Astrocyte of the cerebellum (primary cell): ENCODE results near the gene SCN11A.

Source experiments
- DNase-seq: peaks from one replicate; pipeline ENCODE4 v3.0.0-alpha.2; 2011; ENCODE audit warnings: low read depth
- H3K4me3 ChIP-seq: 2 replicates; pipeline ENCODE4 v1.5.1; 2011; ENCODE audit warnings: mild to moderate bottlenecking, low read depth, low read length, moderate library complexity
- in situ Hi-C: cut with HindIII; loops from 2 replicates; pipeline ENCODE4 v1.10.0; 2017; ENCODE audit warnings: low sequenced_read_pairs
- TF ChIP-seq, protein P1 (sequence below): IDR thresholded peaks from 2 replicates; pipeline ENCODE4 v1.5.1; 2012; ENCODE audit warnings: low read length, low read depth, moderate library complexity, mild to moderate bottlenecking; ENCODE audit errors: missing control alignments

Gene SCN11A

GRCh38 chr3:39097716-39098472 is 46.1 kb upstream of the SCN11A start:
- in situ Hi-C loops, result no loop called here
- DNase-seq, result no peak
- TF ChIP-seq, protein P1, sequence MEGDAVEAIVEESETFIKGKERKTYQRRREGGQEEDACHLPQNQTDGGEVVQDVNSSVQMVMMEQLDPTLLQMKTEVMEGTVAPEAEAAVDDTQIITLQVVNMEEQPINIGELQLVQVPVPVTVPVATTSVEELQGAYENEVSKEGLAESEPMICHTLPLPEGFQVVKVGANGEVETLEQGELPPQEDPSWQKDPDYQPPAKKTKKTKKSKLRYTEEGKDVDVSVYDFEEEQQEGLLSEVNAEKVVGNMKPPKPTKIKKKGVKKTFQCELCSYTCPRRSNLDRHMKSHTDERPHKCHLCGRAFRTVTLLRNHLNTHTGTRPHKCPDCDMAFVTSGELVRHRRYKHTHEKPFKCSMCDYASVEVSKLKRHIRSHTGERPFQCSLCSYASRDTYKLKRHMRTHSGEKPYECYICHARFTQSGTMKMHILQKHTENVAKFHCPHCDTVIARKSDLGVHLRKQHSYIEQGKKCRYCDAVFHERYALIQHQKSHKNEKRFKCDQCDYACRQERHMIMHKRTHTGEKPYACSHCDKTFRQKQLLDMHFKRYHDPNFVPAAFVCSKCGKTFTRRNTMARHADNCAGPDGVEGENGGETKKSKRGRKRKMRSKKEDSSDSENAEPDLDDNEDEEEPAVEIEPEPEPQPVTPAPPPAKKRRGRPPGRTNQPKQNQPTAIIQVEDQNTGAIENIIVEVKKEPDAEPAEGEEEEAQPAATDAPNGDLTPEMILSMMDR, result no peak
- no peak overlapping the region for H3K4me3 ChIP-seq

- DNase-seq, result no peak
- in situ Hi-C loops, result no loop called here
- TF ChIP-seq, protein P1, result no peak
- H3K4me3 ChIP-seq, result no peak overlapping the region
Measured at GRCh38 chr3:39096775-39097174, 45.0 kb upstream of the SCN11A start.

DNA sequence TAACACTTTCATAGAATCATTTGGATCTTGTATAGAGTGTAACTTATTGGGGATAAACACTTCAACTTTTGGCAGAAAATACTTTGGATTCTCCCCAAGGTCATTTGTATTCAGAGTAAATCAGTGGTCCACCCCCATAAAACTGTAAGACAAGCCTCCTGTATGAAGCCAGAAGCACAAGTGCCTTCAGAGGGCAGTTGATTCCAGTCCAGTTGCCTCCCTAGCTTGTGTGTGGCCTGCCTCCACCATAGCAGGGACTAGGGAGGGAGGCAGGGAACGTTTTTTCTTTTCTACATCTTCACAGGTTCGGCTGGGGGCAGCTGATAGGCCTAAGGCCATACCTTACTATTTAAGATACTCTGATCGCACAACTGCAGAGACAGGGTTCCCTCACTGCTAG is 44.0 kb upstream of the SCN11A start:
- TF ChIP-seq, protein P1, result no peak
- H3K4me3 ChIP-seq, result no peak overlapping the region
- DNase-seq, result no peak
- in situ Hi-C loops, result no loop called here

- TF ChIP-seq, protein P1, result no peak
- H3K4me3 ChIP-seq, result no peak overlapping the region
- no peak for DNase-seq
- in situ Hi-C loops, result no loop called here
Measured at GRCh38 chr3:39094851-39095677, 43.3 kb upstream of the SCN11A start.

- TF ChIP-seq, protein P1, result no peak
- no peak overlapping the region for H3K4me3 ChIP-seq
- peak; percentile 3 for DNase-seq
- in situ Hi-C loops, result no loop called here
Measured at GRCh38 chr3:39090922-39091321, 39.2 kb upstream of the SCN11A start.

DNA sequence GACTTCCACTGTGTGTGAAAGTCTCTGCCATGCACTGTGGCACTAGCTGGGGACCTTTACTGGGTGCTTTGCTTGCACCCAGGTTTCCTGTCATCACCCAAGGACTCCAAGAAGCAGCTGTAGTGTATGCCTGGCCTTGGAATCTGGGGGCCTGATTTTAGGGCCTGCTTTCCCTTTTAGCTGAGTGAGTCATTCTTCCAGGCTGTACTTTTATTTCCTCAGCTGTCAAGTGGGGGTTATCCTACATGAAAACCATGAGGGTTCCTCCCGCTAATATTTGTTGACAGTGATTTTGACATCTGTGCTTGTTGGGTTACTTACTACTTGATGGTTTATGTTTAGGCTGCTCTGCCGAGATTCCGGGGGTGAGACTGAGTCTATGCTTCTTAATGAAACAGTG is 37.1 kb upstream of the SCN11A start:
- TF ChIP-seq, protein P1, result no peak
- H3K4me3 ChIP-seq, result no peak overlapping the region
- in situ Hi-C loops, result no loop called here

More for the DNA sequence above, 37.1 kb upstream of the SCN11A start:
- no peak for DNase-seq
